ENCODE data around the gene HERC4.

DNA sequence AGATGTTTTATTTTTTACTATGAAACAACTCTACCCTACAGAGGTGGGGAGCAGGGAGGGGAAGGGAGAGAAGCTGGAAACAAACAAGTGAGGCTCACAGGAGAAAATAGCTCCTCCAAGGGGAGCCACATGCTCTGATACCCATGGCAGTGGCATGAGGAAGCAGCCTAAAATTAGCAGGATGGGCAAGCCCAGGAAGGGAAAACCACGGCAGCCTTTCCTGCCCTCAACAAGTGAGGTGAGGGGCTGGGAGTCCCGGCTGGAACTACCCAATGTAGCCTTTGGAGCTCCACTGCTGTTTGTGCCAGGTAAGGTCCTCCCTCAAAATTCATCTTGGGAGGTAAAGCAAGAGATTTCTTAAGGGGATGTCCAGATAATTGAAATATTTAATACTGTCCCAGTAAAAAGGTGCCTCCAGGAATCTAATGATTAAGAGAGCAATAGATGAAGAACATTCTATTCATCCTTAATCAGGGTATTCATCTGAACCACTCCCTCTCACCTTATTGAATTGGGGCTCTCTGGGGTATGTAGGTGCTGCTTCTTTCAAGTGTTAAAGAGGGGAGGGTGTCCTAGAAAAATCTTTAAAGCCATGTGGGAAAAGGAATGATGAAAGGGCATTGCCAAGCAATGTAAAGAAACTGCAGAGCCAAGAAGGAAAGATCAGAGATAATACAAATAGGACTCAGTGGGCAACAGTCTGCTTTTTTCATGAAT is 12.8 kb upstream of the HERC4 start:
- TF ChIP-seq, protein P1, sequence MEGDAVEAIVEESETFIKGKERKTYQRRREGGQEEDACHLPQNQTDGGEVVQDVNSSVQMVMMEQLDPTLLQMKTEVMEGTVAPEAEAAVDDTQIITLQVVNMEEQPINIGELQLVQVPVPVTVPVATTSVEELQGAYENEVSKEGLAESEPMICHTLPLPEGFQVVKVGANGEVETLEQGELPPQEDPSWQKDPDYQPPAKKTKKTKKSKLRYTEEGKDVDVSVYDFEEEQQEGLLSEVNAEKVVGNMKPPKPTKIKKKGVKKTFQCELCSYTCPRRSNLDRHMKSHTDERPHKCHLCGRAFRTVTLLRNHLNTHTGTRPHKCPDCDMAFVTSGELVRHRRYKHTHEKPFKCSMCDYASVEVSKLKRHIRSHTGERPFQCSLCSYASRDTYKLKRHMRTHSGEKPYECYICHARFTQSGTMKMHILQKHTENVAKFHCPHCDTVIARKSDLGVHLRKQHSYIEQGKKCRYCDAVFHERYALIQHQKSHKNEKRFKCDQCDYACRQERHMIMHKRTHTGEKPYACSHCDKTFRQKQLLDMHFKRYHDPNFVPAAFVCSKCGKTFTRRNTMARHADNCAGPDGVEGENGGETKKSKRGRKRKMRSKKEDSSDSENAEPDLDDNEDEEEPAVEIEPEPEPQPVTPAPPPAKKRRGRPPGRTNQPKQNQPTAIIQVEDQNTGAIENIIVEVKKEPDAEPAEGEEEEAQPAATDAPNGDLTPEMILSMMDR (IDR thresholded peaks at IDR 0.05 in 2 of 3, conservative IDR thresholded peaks at IDR 0.05 in 1 of 3; ENCODE audit: borderline replicate concordance in 1 of 3, insufficient read depth in 1 of 3, low read depth in 2 of 3, low read length in 2 of 3) = no peak
- TF ChIP-seq POLR2AphosphoS5 (IDR thresholded peaks at IDR 0.05; ENCODE audit: low read depth, low read length) = no peak
